Upper lobe of left lung (tissue), 4 donors: Measurements from ENCODE around the gene GPR21.

Experiments used
- EP300 ChIP-seq, 4 donors: sonication (generic); formaldehyde crosslinking; IDR thresholded peaks; one replicate each; pipeline ENCODE4 v1.5.1; 2017; ENCODE audit warnings: antibody characterized with exemption in 4 of 4, control low read depth in 2 of 4
- TF ChIP-seq, protein P1 (sequence below), 6 experiments: fragments of 450-650 bp in 4 of 6; fragments of 200-600 bp in 2 of 6; sonication (generic) in 2 of 6; IDR thresholded peaks; one replicate each; pipeline ENCODE4 v1.5.1; 2016 to 2019; ENCODE audit warnings: antibody characterized with exemption in 6 of 6

DNA sequence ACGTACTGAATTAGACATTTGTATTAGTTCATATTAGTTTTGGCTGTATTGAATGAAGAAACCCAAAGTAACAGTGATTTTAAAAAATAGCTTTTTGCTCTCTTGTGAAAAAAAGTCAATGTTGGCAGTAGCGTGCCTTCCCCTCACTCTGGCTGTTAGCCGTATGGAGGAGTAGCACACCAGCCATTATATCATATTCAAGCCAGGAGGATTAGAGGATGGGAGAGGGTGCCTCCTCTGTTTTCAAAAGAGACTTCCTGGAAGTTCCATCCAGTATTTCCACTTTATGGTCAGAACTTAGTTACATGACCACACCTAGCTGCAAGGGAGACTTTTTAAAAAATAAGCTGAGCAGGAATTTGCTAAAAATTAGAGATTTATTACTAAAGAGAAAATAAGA, 41.2 kb downstream of the GPR21 start:
- TF ChIP-seq, protein P1, sequence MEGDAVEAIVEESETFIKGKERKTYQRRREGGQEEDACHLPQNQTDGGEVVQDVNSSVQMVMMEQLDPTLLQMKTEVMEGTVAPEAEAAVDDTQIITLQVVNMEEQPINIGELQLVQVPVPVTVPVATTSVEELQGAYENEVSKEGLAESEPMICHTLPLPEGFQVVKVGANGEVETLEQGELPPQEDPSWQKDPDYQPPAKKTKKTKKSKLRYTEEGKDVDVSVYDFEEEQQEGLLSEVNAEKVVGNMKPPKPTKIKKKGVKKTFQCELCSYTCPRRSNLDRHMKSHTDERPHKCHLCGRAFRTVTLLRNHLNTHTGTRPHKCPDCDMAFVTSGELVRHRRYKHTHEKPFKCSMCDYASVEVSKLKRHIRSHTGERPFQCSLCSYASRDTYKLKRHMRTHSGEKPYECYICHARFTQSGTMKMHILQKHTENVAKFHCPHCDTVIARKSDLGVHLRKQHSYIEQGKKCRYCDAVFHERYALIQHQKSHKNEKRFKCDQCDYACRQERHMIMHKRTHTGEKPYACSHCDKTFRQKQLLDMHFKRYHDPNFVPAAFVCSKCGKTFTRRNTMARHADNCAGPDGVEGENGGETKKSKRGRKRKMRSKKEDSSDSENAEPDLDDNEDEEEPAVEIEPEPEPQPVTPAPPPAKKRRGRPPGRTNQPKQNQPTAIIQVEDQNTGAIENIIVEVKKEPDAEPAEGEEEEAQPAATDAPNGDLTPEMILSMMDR (IDR thresholded peaks at IDR 0.05) = no peak
- TF ChIP-seq EP300 (IDR thresholded peaks at IDR 0.05) = no peak
